Urinary bladder (tissue), 4 donors: ENCODE measurements around the gene MARK4. TPM values are rescaled to one million over a fixed set of nuclear protein-coding genes. Genes with fewer than 3 reads are reported as not detected.

Experiments
- DNase-seq: peaks from one replicate; pipeline ENCODE4 v3.0.0-alpha.2; 2015; ENCODE audit errors: extremely low spot score
- H3K27ac ChIP-seq: one replicate; pipeline ENCODE4 v1.5.1; 2013; ENCODE audit warnings: low read depth, mild to moderate bottlenecking, moderate library complexity
- H3K36me3 ChIP-seq: one replicate; pipeline ENCODE4 v1.6.1; 2013; ENCODE audit warnings: mild to moderate bottlenecking, moderate library complexity; ENCODE audit not compliant: insufficient read depth
- H3K4me1 ChIP-seq: one replicate; pipeline ENCODE4 v1.6.1; 2013; ENCODE audit warnings: mild to moderate bottlenecking, moderate library complexity; ENCODE audit not compliant: insufficient read depth
- H3K4me3 ChIP-seq: one replicate; pipeline ENCODE4 v1.5.1; 2013; ENCODE audit warnings: low read depth, low read length
- WGBS: extraction: QIAGEN DNeasy Blood & Tissue Kit; methylation state at CpG from one replicate; pipeline ENCODE4 v1.1.7; 2013; 5-methylcytosine and 5-hydroxymethylcytosine counted together
- polyA plus RNA-seq: library from polyadenylated mRNA; stranded (reverse); fragments of 200-250 nt; gene quantifications from one replicate; pipeline ENCODE4 v1.2.3, GENCODE V29; 2013
- total RNA-seq: library from RNA; depleted of rRNA; stranded (reverse); fragments of >200 nt; gene quantifications from one replicate; pipeline ENCODE4 v1.2.3, GENCODE V29; 2014
- donor health status: healthy with polysubstance abuse.
- donor health status: healthy.

MARK4 gene
- total RNA-seq, result 14.8 TPM
- polyA plus RNA-seq, result 34.4 TPM

GRCh38 chr19:45250832-45251451, at the start of gene MARK4:
MARK4 (plus strand) TSS chr19:45251271; CDS start chr19:45251589, 318 bp downstream.
- Histone ChIP-seq H3K4me3 (peak within 1 kb of the TSS; percentile 99), H3K27ac (no peak within 1 kb of the TSS), H3K36me3 (no peaks in the 10 kb centered on the region), H3K4me1 (no peaks in the 10 kb centered on the region)
- peak; percentile 18 for DNase-seq
- under 1% methylated on average over 56 of the region's 58 CpGs for WGBS

- H3K36me3 ChIP-seq, result no peaks in the 10 kb centered on the region
- no peak for DNase-seq
- H3K4me1 ChIP-seq, result no peaks in the 10 kb centered on the region
- 66% methylated on average over 6 of the region's 6 CpGs for WGBS
- no peak overlapping the region for H3K27ac ChIP-seq
- H3K4me3 ChIP-seq, result no peak overlapping the region
These were observed 48.4 kb upstream of the MARK4 start for GRCh38 chr19:45202637-45203036.

GRCh38 chr19:45205810-45206209, 45.3 kb upstream of the MARK4 start:
- Histone ChIP-seq H3K36me3 (no peaks in the 10 kb centered on the region), H3K27ac (no peak overlapping the region), H3K4me3 (no peak overlapping the region), H3K4me1 (no peaks in the 10 kb centered on the region)
- WGBS, result 84% methylated on average over 12 of the region's 12 CpGs
- DNase-seq, result no peak

DNA sequence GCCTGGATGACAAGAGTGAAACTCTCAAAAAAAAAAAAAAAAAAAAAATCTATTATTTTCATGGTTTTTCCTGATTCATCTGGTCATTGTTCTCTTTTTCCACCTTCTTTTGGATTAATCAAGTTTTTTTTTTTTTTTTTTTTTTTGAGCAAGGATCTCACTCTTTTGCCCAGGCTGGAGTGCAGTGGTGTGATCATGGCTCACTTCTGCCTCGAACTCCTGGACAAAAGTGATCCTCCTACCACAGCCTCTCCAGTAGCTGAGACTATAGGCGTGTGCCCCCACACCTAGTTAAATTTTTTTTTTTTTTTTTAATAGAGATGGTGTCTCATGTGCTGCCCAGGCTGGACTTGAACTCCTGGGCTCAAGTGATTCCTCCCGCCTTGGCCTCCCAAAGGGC, 44.7 kb upstream of the MARK4 start:
- no peak for DNase-seq
- Histone ChIP-seq H3K4me3 (no peak overlapping the region), H3K36me3 (no peaks in the 10 kb centered on the region), H3K27ac (no peak overlapping the region), H3K4me1 (no peaks in the 10 kb centered on the region)
- WGBS, result 88% methylated on average over 3 of the region's 3 CpGs

DNA sequence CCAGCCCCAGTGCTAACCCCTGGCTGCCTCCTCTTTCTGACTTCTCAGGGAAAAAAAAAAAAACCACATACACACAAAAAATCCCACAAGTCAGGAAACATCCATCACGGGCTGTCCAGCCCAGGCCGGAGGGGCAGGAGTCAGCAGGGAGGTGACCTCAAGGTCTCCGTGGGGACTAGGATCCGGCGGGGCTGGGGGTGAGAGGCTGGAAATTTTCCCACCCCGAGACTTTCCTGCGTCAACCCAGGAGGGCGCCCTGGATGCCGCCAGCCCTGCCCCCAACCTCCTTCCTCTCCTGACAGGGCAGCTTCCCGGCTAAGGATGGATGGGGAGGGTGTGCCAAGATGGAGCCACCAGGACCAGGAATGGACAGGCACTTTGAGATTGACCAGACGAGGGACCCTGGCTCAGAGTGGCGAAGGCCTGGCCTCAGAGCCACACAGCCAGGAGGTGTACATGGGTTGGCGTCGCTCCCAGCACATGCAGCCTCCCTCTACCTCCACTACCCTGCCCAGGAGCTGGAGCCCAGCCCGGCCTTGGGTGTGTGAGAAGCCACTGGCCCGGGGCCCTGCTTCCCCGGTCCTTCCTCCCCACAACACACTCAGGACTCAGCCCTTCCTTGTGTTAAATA, 39.2 kb upstream of the MARK4 start:
- DNase-seq, result no peak
- Histone ChIP-seq H3K4me1 (no peaks in the 10 kb centered on the region), H3K36me3 (no peaks in the 10 kb centered on the region), H3K27ac (no peak overlapping the region), H3K4me3 (no peak overlapping the region)
- WGBS, result 39% methylated on average over 17 of the region's 17 CpGs

- no peak overlapping the region for H3K4me3 ChIP-seq
- no peak for DNase-seq
- WGBS, result 87% methylated on average over 23 of the region's 23 CpGs
- no peaks in the 10 kb centered on the region for H3K4me1 ChIP-seq
- H3K36me3 ChIP-seq, result no peaks in the 10 kb centered on the region
- no peak overlapping the region for H3K27ac ChIP-seq
These were observed 38.0 kb upstream of the MARK4 start for GRCh38 chr19:45213031-45213430.

GRCh38 chr19:45215391-45216191, 35.5 kb upstream of the MARK4 start:
- Histone ChIP-seq H3K4me3 (no peak overlapping the region), H3K27ac (no peak overlapping the region), H3K4me1 (no peaks in the 10 kb centered on the region), H3K36me3 (no peaks in the 10 kb centered on the region)
- DNase-seq, result no peak
- WGBS, result 22% methylated on average over 35 of the region's 35 CpGs

DNA sequence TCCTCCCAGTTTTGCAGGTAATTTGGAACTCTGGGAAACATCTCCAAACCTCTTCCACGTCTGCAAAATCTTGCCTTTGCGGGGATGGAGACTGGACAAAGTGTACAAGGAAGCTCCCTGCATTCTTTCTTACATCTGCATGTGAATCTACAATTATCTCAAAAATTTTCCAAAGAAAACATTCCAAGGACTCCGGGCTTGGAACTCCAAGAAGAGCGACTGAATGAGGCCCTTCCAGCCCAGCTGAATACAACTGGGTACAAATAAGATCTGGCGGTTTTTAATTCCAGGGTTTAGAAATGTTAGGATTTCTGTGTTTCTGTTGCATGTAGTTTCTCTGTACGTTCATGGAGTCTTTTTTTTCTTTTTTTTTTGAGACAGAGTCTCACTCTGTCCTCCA, 34.4 kb upstream of the MARK4 start:
- no peak overlapping the region for H3K27ac ChIP-seq
- no peaks in the 10 kb centered on the region for H3K36me3 ChIP-seq
- H3K4me3 ChIP-seq, result no peak overlapping the region
- WGBS, result 59% methylated on average over 6 of the region's 6 CpGs
- H3K4me1 ChIP-seq, result no peaks in the 10 kb centered on the region
- DNase-seq, result no peak

DNA sequence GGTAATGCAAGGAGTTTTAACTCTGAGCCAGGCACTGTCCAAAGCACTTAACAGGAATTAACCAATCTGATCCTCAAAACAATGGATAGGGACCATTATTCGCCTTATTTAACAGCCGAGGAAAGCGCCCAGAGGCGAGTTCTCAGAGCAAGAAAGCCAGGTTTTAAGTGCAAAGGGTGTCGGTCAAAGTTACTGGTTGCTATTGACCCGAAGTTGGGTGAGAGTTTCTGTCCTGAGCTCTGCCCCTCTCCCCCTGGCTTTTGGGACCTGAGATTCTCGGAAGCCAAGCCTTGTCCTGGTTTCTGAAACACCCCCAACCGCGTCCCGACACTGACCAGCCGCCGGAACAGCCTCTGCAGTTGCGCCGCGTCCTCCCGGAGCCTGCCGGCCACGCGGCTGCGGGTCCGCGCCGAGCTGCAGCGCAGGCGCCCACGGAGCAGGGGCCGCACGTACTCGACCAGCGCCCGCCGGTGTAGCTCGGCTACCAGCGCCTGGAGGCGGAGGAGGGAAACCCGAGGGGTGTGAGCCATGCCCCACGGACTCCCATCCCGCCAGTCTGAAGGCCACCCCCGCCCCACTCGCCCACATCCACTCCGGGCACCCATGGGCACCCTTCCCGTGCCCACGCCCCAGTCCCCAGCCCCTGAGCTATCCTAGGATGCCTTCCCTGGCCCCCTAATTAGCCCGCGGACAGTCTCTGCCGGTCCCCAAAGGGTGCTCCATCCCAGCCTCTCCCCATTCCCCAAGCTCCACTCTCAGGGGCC, 33.7 kb upstream of the MARK4 start:
- no peaks in the 10 kb centered on the region for H3K4me1 ChIP-seq
- DNase-seq, result no peak
- H3K4me3 ChIP-seq, result no peak overlapping the region
- no peak overlapping the region for H3K27ac ChIP-seq
- 13% methylated on average over 46 of the region's 46 CpGs for WGBS
- H3K36me3 ChIP-seq, result no peaks in the 10 kb centered on the region

DNA sequence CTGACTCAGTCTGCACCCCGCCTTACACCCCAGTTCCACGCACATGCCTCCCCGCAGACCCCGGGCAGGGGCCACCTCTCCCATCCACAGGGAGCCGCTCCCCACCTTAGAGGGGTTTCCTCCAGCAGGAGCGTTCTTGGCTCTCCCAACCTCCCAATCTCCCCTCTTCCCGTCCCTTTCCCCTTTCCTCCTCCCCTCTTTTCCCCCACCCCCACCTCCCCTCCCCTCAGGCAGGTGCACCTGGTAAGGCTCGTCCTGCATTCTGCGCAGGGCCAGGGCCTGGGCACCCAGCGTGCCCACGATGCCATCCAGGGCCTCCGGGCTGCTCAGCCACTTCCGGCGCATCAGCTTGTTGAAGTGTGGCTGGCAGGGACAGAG, 33.1 kb upstream of the MARK4 start:
- WGBS, result 35% methylated on average over 14 of the region's 14 CpGs
- no peak overlapping the region for H3K27ac ChIP-seq
- no peak for DNase-seq
- H3K4me3 ChIP-seq, result no peak overlapping the region
- no peaks in the 10 kb centered on the region for H3K36me3 ChIP-seq
- H3K4me1 ChIP-seq, result no peaks in the 10 kb centered on the region

- H3K4me1 ChIP-seq, result no peaks in the 10 kb centered on the region
- WGBS, result 55% methylated on average over 4 of the region's 4 CpGs
- DNase-seq, result no peak
- no peak overlapping the region for H3K27ac ChIP-seq
- no peak overlapping the region for H3K4me3 ChIP-seq
- H3K36me3 ChIP-seq, result no peaks in the 10 kb centered on the region
These were observed 32.6 kb upstream of the MARK4 start for GRCh38 chr19:45218426-45218825.

- no peak for DNase-seq
- Histone ChIP-seq H3K4me1 (no peaks in the 10 kb centered on the region), H3K4me3 (no peak overlapping the region), H3K27ac (no peak overlapping the region), H3K36me3 (no peaks in the 10 kb centered on the region)
- WGBS, result 67% methylated on average over 18 of the region's 18 CpGs
These were observed 31.9 kb upstream of the MARK4 start for GRCh38 chr19:45218911-45219743.

GRCh38 chr19:45222724-45223123, 28.3 kb upstream of the MARK4 start:
- no peaks in the 10 kb centered on the region for H3K36me3 ChIP-seq
- WGBS, result 90% methylated on average over 6 of the region's 6 CpGs

More at GRCh38 chr19:45222724-45223123, 28.3 kb upstream of the MARK4 start:
- Histone ChIP-seq H3K4me3 (no peak overlapping the region), H3K27ac (no peak overlapping the region), H3K4me1 (no peaks in the 10 kb centered on the region)
- no peak for DNase-seq
